ENCODE data around the gene DYNC1LI1. TPM values are rescaled to one million over a fixed set of nuclear protein-coding genes. Genes with fewer than 3 reads are reported as not detected.

DYNC1LI1 gene
- total and polyA plus RNA-seq, 2 of the 4 experiments (the other 2 are of a cell fraction), result 25.2 to 30.8 TPM

DNA sequence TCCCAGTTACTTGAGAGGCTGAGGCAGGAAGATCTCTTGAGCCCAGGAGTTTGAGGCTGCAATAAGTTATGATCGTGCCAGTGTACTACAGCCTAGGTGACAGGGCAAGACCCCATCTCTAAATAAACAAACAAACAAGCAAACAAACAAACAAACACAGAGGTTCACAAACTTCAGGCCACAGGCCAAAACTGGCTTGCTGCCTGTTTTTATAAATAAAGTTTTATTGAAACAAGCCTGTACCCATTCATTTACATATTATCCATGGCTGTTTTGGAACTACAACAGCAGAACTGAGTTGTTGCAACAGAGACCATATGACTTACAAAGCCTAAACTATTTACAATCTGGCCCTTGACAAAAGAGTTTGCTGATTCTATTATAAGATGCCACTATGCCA lies 6.5 kb downstream of the DYNC1LI1 start:
- in situ Hi-C loops (cut with MboI; ENCODE audit: low sequenced_read_pairs), result no loop called here
- Histone ChIP-seq H3K79me1 (ENCODE audit: low read depth in 1 of 2, low read length in 2 of 2) (peaks cover 18 to 60% of the 10 kb centered on the region in 2 experiments), H2BK15ac (ENCODE audit: low read depth, low read length) (no peak overlapping the region), H4K5ac (ENCODE audit: low read depth, low read length) (no peak overlapping the region), H3K56ac (ENCODE audit: extremely low read depth, insufficient read depth, low read length) (no peak overlapping the region), H3K4me2 (ENCODE audit: low read depth, low read length) (no peak overlapping the region), H2AFZ (replicated peaks; ENCODE audit: low read length, poor library complexity) (no peak overlapping the region), H3K14ac (replicated peaks; ENCODE audit: low read depth, low read length) (no peak overlapping the region), H4K91ac (ENCODE audit: insufficient read depth, low read depth, low read length) (no peak overlapping the region), H2BK120ac (ENCODE audit: low read depth, low read length) (no peak overlapping the region), H2BK20ac (ENCODE audit: low read depth, low read length) (no peak overlapping the region), H2AK9ac (replicated peaks; ENCODE audit: low read depth, low read length, poor library complexity) (no peak overlapping the region), H3K27me3 (ENCODE audit: control insufficient read depth, insufficient read depth, low read length) (no peaks in the 10 kb centered on the region), H3K4me1 (ENCODE audit: control insufficient read depth, insufficient read depth, low read length) (peaks cover 1% of the 10 kb centered on the region; the same call in 1 of the 2 replicates), H3K9ac (ENCODE audit: low read depth, low read length) (no peak overlapping the region), H3K27ac (ENCODE audit: insufficient read depth, low read length) (no peak overlapping the region), H3K4ac (ENCODE audit: low read depth, low read length) (no peak overlapping the region), H4K20me1 (ENCODE audit: insufficient read depth, low read length) (peaks cover 43% of the 10 kb centered on the region), H3K18ac (ENCODE audit: low read depth, low read length) (no peak overlapping the region), H2BK5ac (ENCODE audit: low read depth, low read length, poor library complexity, severe bottlenecking) (no peak overlapping the region), H4K8ac (ENCODE audit: low read depth in 2 of 2, low read length in 2 of 2) (no peak overlapping the region), H3K36me3 (ENCODE audit: control insufficient read depth, insufficient read depth, low read length) (peaks cover 8% of the 10 kb centered on the region), H3K23ac (ENCODE audit: low read depth, low read length) (no peak overlapping the region), H2AK5ac (ENCODE audit: low read depth, low read length) (no peak overlapping the region), H3K9me1 (ENCODE audit: insufficient read depth, low read length) (peaks cover 13% of the 10 kb centered on the region), H3K4me3 (ENCODE audit: insufficient read depth, low read depth, low read length) (no peak overlapping the region), H3K9me3 (ENCODE audit: control insufficient read depth, insufficient read depth, low read length) (no peaks in the 10 kb centered on the region)
- no TSS peak for BruUV-seq (replicated peaks)
- ChIA-PET POLR2A (ENCODE audit: unreplicated experiment) (no interaction called here), CTCF (interaction anchor here (1.4 kb wide), 1 partner anchor 9 kb away, joined by 4 read pairs; no protein-coding TSS in a partner anchor)
- ATAC-seq (ENCODE audit: low read depth) (no peak), DNase-seq (no peak)
- intact Hi-C loops (cut with micrococcal nuclease), result no loop called here
- no CpG with 5 or more reads among the region's 1 CpG for WGBS, 2 experiments (ENCODE audit: extremely low coverage in 2 of 2, insufficient read length in 1 of 2)
- TF ChIP-seq CHD1 (IDR thresholded peaks at IDR 0.05; ENCODE audit: low read depth, low read length), result no peak
- no peak for TF ChIP-seq SMC3 (IDR thresholded peaks at IDR 0.05; ENCODE audit: low read depth, low read length)
- TF ChIP-seq BHLHE40 (IDR thresholded peaks at IDR 0.05; ENCODE audit: low read depth, low read length), result no peak
- TF ChIP-seq RCOR1 (IDR thresholded peaks at IDR 0.05; ENCODE audit: insufficient replicate concordance, low read length), result no peak
- TF ChIP-seq MXI1 (IDR thresholded peaks at IDR 0.05; ENCODE audit: borderline replicate concordance, low read depth, low read length), result no peak
- no peak for TF ChIP-seq MAFK (IDR thresholded peaks at IDR 0.05; ENCODE audit: low read depth, low read length)
- TF ChIP-seq, protein P1, sequence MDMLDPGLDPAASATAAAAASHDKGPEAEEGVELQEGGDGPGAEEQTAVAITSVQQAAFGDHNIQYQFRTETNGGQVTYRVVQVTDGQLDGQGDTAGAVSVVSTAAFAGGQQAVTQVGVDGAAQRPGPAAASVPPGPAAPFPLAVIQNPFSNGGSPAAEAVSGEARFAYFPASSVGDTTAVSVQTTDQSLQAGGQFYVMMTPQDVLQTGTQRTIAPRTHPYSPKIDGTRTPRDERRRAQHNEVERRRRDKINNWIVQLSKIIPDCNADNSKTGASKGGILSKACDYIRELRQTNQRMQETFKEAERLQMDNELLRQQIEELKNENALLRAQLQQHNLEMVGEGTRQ (IDR thresholded peaks at IDR 0.05; ENCODE audit: low read depth, low read length), result no peak
- TF ChIP-seq, protein P2, sequence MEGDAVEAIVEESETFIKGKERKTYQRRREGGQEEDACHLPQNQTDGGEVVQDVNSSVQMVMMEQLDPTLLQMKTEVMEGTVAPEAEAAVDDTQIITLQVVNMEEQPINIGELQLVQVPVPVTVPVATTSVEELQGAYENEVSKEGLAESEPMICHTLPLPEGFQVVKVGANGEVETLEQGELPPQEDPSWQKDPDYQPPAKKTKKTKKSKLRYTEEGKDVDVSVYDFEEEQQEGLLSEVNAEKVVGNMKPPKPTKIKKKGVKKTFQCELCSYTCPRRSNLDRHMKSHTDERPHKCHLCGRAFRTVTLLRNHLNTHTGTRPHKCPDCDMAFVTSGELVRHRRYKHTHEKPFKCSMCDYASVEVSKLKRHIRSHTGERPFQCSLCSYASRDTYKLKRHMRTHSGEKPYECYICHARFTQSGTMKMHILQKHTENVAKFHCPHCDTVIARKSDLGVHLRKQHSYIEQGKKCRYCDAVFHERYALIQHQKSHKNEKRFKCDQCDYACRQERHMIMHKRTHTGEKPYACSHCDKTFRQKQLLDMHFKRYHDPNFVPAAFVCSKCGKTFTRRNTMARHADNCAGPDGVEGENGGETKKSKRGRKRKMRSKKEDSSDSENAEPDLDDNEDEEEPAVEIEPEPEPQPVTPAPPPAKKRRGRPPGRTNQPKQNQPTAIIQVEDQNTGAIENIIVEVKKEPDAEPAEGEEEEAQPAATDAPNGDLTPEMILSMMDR (conservative IDR thresholded peaks at IDR 0.05; ENCODE audit: low read depth, low read length), result no peak
- no peak for TF ChIP-seq NFE2L2 (IDR thresholded peaks at IDR 0.05; ENCODE audit: low read depth, low read length)
- no peak for TF ChIP-seq CEBPB (IDR thresholded peaks at IDR 0.05; ENCODE audit: low read depth, low read length)
- no peak for TF ChIP-seq RAD21 (IDR thresholded peaks at IDR 0.05; ENCODE audit: low read length)
- TF ChIP-seq MAZ (IDR thresholded peaks at IDR 0.05; ENCODE audit: borderline replicate concordance, low read depth, low read length), result no peak
- no peak for TF ChIP-seq RFX5 (IDR thresholded peaks at IDR 0.05; ENCODE audit: low read depth, low read length)
- TF ChIP-seq, protein P3, sequence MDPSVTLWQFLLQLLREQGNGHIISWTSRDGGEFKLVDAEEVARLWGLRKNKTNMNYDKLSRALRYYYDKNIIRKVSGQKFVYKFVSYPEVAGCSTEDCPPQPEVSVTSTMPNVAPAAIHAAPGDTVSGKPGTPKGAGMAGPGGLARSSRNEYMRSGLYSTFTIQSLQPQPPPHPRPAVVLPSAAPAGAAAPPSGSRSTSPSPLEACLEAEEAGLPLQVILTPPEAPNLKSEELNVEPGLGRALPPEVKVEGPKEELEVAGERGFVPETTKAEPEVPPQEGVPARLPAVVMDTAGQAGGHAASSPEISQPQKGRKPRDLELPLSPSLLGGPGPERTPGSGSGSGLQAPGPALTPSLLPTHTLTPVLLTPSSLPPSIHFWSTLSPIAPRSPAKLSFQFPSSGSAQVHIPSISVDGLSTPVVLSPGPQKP (IDR thresholded peaks at IDR 0.05; ENCODE audit: borderline replicate concordance, low read depth, low read length), result no peak
- no peak for TF ChIP-seq FOS (IDR thresholded peaks at IDR 0.05; ENCODE audit: low read depth, low read length)
- no peak for TF ChIP-seq POLR2A (IDR thresholded peaks at IDR 0.05; ENCODE audit: low read depth, low read length)
- dilution Hi-C loops (cut with HindIII; ENCODE audit: low sequenced_read_pairs, unreplicated experiment), result no loop called here

Measured in IMR-90 (cell line).